Activated CD4-positive, alpha-beta T cell treated with anti-CD3 and anti-CD28 coated beads, Interleukin-2, amount 50 U/mL, for 4 hours (primary cell): ENCODE measurements around the gene RBM5.
"Not testable (repeated sequence)": the region's sequence is repeated elsewhere in the genome, so short reads cannot be mapped to it uniquely, and the experiment has no call there.

Experiments
- DNase-seq, 2 experiments: peaks; one replicate each; pipeline ENCODE4 v3.0.0-alpha.2; 2020

The RBM5 gene

DNA sequence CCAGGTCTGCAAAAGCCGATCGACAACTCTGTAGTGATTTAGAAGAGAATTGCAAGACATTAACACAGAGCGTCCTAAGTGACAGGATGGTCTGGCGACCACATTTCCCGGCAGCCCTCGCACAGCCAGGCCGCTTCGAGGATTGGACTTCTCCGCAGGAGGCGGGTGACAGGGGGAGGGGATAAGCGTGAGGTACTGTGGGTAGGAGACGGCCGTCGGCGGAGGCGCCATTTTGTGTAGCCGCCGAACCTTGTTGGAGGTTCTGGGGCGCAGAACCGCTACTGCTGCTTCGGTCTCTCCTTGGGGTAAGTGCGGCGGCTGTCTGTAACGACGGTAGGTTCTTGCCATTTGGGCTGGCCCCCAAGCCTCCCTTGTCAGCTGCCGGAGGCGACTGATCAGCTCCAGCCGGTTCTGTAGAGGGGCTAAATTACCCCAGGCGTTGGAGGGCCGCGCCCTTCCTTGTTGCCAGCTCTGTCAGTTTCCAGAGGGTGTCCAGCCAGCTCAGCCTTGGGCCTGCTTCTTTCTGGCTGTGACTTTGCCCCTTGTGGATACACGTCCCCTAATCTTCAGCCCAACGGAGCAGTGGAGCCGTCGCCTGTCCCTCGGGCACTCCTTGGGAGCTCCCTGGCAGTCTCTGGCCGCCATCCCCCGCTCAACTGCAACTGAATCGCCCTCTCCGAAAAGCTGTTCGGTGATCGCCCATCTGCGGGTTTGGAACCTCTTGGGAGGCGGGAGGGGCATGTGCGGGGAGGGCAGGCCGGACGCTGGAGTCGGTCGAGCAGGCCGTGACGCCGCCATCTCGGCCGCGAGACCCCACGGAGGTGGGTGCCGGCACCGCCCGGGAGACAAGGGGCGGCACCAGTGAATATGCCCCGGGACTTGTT, at the start of gene RBM5:
Gene RBM5, plus strand, starts transcription at position 195 of the 884 bp plus-strand sequence. CDS start 1,516 bp downstream, outside the sequence.
- DNase-seq: peak; percentile 88 to 89

DNA sequence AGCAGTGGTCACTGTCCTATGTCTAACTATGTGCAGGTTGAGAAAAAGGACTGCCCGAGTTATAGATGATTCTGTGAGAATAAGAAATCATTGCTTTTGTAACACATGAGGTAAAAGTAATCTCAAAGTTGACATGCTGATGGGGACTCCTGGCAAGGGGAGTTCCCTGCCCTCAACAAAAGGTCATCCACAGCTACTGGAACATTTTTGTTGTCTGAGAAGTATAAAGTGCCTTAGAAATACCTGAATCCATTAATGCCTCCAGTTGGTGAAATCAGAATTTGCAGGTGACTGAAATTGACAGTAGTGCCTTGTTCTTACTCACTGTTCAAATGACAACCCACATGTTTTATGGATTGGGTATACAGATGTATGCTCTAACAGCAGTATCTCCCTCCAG, 43.7 kb upstream of the RBM5 start:
- no peak for DNase-seq

DNA sequence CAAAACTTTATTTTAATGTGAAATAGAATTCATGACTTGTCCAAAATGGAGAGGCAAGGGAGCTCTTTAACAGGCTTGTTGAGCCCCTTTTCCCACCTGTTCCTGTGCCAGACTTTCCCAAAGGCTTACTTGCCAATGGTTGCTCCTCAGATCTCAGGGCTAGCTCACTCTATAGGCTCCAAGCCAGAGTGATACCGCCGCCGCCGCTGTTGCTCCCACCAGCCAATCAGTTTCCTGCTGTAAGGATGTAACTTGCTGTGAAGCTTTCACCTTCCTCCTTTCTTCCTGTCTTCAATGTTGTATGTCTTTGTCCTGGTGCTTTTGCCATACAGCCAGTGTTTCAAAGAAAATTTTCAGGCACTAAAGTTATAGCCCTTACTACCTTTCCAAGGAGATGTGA, 41.3 kb upstream of the RBM5 start:
- DNase-seq: no peak

DNA sequence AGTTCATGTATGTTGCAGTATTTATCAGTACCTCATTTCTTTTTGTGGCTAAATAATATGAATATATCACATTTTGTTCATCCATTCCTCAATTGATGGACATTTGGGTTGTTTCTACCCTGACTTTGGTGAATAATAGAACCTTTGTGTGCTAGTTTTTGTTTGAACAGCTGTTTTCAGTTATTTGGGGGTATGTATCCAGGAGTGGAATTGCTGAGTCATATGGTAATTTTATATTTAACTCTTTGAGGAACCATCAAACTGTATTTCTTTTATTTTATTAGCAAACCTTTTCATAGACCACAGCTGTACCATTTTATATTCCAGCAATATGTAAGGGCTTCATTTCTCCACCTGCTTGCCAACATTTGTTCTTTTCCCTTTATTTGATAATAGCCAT, 38.4 kb upstream of the RBM5 start:
- no peak for DNase-seq

DNA sequence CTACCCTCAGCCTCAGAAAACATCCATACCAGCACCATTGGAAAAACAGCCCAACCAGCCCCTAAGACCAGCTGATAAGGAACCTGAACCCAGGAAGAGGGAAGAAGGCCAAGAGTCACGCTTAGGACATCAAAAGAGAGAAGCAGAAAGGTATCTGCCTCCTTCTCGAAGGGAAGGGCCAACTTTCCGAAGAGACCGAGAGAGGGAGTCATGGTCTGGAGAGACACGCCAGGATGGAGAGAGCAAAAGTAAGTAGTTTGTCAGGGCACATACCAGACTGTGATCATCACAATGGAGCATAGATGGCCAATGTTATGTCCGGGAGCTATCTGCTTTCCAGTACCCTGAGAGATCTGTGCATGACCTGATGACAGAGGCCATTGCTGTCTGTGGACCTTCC, 31.0 kb upstream of the RBM5 start:
- no peak for DNase-seq

DNA sequence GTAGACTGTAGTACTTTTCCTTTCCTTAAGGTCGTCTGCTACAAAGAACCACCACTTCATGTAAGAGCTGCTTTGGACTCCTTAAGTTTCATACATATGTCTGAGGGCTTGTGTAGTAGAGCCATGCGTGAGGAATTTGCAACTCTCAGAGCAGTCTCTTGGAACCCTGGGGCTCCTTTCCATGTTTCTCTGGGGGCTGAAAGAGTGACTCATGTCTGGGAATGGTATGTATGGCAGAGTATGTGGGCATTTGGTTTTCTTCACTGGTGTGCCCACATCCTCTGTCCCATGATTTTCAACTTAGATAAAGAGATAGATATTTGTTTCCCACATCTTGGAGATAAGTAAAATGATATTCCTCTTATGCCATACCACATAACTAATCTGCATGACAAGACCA, 20.6 kb upstream of the RBM5 start:
- DNase-seq: no peak

DNA sequence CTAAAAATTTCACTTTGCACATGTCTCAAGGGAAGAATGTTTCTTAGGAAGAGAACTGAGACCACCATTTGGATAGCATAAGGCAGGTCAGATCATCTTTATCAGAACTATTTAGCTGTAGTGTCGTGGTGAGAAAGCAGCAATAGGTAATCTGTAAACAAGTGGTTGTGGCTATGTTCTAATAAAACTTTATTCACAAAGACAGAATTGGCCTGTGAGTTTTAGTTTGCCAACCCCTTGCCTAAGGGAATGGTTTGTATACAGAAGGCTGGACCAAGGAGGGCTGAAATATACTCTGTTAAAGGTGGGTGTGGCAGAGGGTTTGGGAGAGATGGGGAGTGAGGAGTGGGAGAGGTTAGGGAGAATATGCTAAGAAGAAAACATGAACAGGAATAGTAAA, 10.6 kb upstream of the RBM5 start:
- DNase-seq: no peak

DNA sequence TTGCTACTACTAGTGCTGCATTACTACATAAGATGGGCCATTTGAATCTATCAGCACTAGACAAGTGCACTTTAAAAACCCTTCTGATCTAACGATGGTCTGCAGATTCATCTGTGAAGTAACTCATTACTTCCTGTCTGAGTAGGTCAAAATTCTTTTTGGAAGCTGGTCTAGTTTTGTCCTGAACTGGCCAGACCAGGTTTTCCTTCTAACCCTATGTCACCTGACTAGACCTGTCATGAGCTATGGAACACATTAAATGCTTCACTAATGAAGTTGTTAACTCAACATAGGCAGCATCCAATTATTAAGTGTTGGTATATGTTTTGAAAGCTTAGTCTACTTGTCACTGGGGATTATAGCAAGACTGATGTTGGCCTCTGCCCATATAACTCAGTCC, 10.1 kb upstream of the RBM5 start:
- no peak for DNase-seq

DNA sequence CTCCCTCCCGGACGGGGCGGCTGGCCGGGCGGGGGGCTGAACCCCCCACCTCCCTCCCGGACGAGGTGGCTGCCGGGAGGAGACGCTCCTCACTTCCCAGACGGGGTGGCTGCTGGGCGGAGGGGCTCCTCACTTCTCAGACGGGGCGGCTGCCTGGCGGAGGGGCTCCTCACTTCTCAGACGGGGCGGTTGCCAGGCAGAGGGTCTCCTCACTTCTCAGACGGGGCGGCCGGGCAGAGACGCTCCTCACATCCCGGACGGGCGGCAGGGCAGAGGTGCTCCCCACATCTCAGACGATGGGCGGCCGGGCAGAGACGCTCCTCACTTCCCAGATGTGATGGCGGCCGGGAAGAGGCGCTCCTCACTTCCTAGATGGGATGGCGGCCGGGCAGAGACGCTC, 3.8 kb upstream of the RBM5 start:
- not testable (repeated sequence) for DNase-seq

DNA sequence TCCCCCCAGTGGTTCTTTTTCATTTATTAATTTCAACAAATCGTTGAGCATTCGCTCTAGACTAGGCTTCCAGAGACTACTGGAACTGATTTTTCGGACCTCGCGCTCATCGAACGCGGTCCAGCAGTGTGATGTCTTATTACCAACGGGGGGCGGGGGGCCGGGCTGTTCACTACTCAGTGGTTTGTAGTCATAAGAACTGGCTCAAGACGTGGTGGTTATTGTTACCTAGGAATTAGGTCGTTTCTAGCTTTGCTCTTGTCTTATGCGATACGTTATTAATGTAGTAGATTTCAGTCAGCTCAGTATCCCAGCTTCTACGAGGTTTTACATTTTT, 858 bp downstream of the RBM5 start:
- no peak for DNase-seq

DNA sequence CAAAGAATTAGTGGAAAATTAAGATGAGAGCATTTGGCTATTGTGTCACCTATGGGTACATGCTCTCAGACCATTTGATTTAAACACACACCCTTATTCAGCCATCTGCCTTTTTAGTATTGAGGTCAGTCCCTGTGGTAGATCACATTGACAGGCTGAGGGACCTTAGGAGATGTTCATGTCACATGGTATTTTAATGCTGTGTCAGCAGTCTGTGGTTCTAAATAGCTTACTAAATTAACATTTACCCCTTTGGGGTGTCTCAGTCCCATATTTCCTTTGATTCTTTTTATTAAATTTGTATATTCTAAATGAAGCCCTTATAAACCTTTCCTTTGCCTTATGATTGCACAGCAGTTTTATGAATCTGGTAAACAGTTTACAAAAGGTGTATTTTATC, 2.3 kb downstream of the RBM5 start:
- DNase-seq: no peak

DNA sequence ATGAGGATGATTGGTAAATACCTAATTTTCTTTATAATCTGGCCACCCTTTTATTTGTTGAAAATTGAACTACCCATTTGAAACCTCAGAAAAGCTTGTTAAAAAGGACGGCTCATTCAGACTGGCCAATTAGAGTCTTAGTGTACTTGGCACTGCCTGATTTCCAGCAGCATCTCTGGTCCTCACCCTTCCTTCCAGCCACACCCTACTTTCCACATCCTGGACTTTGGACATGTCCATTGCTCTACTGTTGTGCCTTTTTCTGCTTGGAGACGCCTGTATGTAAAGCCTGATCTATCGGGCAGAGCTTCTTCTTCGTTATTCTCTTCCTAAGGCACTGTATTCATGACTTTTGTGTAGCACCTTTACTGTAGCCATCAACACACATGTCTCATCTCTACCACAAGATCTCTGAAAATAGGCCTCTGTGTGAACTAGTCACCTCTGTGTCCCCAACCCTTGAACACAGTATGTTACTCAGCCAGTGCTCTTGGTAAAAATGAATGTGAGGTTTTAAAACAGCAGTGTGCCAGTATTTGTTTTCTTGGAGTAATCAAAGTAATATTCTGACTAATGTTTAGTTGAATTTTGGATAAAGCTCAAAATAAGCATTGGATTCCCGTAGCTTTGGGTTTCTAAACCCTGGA, 6.8 kb downstream of the RBM5 start:
- DNase-seq: no peak

DNA sequence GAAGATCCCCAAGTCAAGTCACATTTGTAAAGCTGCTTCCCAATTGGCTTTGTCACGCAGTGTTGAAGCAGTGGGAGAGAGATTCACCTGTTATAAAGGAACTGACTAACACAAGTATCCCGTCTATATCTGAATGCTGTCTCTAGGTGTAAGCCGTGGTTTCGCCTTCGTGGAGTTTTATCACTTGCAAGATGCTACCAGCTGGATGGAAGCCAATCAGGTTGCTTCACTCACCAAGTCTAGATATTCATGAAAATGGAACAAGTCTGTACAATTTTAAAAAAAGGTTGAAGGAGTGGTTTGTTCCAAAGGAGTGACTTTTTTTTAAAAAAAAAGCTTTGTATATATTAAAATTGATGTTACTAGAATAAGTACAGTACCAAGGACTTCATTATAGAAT, 11.7 kb downstream of the RBM5 start:
- DNase-seq: no peak

DNA sequence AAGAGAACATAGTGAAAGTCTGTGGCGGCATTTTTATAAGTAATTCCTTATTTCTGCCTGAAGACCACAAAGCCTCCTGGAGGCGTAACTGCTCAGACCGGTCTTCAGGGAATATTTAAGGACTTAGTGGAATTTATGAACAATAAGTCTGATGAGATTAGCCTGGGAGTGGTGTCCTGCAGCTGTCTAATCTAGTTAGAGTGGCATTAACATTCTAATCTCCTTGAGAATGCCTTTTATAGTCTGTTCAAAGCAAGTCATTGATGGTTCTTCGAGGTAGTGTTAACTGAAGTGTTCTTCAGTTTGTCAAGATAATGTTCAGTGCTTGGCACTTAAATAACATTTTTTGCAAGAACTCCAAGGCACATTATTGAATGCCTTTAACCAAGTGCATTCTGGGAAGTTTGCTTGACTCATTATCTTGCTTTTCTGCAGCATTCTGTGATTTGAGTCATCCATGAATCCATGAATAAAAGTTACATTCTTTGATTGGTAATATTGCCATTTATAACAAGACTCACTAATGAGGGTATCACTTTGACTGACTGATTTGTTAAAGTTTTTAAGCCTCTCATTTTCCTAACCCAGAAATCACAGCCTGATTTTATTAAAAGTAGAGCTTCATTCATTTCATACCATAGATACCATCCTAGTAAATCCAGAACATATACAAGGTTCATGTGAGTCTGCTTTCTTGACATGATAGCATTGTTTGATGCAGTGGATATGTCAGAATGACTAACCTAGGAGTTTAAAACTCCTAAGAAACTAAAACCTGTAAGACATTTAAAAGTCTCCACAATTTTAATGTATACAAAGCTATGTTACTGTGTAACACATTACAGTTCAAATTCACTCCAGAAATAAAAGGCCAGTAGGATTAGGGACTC, 12.5 kb downstream of the RBM5 start:
- DNase-seq: no peak

DNA sequence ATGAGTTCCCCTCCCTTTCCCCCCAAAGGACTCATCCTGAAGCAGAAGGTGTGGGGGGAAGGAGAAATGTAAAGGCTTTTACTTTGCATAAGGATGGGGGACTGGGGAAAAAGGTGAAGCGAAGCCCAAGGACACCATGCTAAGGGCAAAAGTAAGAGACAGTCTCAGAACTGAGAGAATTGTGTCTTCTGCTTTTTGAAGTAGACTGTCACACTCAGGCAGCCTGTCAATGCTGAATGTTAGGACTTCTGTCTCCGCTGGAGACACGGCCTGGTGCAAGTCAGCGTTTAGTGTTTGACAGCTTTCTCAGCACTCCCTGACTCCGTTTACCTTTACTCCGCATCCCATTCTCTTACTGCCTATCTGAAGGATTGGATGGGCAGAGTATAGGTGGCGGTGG, 13.8 kb downstream of the RBM5 start:
- DNase-seq: no peak

DNA sequence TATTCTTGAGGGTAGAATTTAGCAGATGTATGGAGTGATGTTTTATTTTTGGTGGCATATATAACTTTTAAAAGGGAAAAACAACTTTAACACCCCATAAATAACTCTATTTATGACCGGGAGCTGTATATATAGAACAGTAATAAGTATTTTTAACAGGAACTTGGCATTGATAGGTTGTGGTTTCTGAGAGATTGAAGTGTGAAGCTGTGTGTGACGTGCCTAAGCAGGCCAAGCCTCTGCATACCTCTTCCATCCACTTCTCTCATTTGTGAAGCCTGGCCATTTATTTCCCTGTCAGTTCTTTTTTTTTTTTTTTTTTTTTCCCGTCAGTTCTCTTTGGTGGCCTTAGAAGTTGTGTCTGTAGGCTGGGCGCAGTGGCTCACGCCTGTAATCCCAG, 23.0 kb downstream of the RBM5 start:
- DNase-seq: no peak

DNA sequence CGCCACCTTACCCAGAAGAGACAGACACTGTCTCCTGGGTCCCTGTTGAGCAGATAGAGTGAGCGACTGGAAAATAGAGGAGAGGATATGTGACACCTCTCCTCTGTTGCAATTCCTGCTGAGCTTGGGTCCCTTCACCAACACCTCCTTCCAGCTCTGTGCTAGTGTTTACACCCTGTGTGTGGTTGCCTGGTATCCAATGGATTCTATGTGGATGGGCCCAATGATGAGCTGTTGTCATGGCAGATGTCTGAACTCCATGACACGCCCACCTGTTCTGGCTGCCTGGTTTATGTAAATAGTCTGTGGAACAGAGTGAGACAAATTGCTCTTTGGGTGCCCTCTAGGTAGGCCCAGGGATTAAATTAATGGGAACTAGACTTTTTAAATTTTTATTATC, 23.7 kb downstream of the RBM5 start:
- DNase-seq: no peak

DNA sequence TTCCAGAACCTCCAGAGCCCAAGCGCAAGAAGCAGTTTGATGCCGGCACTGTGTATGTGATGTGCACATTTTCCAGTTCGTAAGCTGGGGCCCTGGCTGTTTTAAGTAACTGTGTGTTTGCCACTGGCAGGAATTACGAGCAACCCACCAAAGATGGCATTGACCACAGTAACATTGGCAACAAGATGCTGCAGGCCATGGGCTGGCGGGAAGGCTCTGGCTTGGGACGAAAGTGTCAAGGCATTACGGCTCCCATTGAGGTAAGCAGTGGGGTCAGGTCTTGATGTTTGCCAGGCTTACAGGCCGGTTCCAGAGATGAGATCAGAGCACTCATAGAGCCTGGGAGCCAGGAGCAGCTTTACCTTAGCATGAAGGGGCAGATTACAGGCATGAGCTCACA, 28.4 kb downstream of the RBM5 start:
- DNase-seq: no peak

DNA sequence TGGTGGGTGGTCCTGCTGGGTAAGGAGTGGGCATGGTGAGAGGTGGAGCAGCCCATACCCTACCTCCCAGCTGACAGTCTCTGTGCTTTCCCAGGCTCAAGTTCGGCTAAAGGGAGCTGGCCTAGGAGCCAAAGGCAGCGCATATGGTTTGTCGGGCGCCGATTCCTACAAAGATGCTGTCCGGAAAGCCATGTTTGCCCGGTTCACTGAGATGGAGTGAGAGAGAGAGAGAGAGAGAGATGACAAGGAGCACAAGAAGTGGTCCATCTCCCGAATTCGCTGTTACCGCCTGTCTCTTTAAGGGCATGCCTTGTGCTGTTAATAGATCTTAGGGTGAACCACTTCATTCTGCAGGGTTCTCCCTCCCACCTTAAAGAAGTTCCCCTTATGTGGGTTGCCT, 29.5 kb downstream of the RBM5 start:
- DNase-seq: no peak

DNA sequence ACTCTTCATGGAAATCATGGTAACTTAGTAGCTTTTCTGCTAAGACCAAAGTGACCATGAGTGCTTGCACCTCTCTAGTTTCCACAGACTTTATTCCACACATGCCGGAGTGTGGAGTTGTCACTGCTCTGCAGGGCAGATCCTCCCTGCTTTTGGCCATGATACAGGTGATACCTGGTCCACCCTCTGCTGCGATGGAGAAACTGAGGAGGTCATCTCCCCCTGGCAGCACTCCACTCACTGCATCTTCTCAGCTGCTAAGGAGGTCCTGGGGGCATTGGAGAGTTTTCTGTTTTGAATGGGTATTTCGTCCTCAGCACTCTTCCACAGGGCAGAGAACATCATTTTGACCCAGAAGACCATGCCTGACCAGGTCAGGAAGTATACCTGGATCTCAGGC, 31.1 kb downstream of the RBM5 start:
- DNase-seq: no peak

DNA sequence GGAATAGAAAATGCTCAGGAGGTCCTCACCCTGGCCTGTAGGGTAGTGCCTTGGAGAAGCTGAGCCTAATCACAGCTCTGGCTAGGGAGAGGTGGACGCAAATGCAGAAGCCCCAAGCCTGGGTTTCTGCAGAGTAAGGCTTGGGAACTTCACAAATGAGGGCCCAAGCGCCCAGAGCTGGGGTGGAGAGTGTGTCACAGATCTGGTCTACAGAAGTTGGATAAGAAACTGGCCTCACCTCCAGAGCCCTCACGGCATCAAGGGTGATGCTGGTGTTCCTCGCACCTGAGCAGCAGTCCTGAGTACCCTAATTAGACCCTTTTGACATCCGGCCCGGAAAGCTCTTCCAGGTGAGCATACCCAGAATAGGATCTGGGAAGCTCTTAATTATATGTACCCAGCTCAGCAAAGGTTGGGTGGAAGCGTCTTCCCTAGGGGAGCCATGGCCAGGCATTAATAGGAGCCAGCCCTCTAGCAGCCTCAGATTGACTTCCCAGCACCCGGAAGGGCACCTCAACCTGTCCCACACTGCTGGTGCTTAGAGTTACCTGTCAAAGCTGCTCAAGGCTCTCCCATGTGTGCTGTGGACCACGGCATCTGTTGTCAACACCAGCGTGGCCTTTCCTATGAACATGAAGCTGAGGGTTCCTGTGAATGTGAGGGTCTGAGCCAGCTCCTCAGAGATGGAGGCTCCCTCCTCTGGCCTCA, 31.8 kb downstream of the RBM5 start:
- no peak for DNase-seq

DNA sequence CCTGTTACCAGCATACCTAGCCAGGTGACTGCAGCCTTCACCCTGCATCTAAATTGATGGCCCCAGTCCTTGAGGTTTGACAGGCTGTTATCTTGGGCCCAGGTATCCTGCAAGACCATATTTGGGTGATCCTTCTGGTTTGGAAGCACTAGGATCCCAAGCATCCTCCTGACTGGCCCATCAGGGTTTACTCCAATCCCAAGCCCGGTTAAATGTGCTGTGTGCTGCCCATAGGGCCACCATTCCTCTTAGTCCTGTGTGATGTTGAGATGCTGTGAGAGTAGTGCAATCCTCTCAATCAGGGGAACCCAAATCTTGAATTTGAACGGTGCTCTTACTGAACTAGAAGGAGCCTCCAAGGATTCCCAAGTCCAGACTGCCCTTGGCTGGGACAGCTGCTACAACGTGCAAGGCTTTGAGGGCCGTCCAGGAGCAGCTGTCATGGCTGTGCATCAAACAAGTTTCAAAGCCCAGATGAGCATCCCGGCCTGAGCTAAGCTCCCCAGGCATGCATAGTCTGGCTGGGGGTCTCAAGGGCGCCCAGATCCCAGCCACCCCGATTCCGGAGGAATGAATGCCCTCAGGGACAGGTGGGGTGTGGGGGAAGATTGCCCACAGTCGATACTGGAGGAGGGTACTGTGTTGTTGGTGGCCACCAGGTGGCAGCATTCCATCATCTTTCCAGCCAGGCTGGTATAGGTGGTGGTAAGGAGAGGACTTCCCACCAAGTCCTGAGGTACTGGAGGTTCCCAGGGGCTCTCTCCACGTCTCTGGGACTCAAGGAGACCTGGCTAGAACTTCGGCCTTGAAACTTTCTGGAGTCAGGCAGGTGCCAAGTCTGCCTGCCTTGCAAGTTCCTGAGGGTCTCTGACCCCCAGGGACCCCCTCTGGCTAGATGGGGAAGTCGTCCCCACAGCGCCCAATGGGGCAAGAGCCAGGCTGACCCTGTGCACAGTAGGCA, 32.6 kb downstream of the RBM5 start:
- DNase-seq: peak; percentile 59 to 68
